AG09309 (cell line): ENCODE data around the gene CLCN4.

Source experiments
- DNase-seq: peaks from one replicate; pipeline ENCODE4 v3.0.0-alpha.2; 2010; ENCODE audit warnings: low read depth
- H3K4me3 ChIP-seq: 2 replicates; pipeline ENCODE4 v1.5.1; 2011; ENCODE audit warnings: mild to moderate bottlenecking, low read depth, low read length, moderate library complexity; ENCODE audit not compliant: control insufficient read depth
- CTCF ChIP-seq: IDR thresholded peaks from 2 replicates; pipeline ENCODE4 v1.5.1; 2011; ENCODE audit warnings: mild to moderate bottlenecking, low read depth, low read length, inconsistent platforms; ENCODE audit not compliant: insufficient read depth, control insufficient read depth; ENCODE audit errors: missing control alignments

CLCN4 gene

DNA sequence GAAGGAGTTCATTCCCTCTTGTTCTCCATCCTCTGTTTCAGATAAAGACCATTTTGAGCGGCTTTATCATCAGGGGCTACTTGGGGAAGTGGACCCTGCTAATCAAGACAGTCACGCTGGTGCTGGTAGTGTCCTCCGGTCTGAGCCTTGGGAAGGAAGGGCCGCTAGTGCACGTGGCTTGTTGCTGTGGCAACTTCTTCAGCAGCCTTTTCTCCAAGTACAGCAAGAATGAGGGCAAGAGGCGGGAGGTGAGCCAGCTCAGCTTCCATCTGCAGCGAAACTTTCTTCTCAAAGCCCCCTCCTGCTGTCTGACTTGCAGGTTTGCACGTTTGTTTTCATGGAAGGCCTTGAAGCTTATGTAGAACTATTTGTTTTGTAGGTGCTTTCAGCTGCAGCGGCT, 49.5 kb downstream of the CLCN4 start:
- no peak for TF ChIP-seq CTCF
- no peak overlapping the region for H3K4me3 ChIP-seq
- no peak for DNase-seq

DNA sequence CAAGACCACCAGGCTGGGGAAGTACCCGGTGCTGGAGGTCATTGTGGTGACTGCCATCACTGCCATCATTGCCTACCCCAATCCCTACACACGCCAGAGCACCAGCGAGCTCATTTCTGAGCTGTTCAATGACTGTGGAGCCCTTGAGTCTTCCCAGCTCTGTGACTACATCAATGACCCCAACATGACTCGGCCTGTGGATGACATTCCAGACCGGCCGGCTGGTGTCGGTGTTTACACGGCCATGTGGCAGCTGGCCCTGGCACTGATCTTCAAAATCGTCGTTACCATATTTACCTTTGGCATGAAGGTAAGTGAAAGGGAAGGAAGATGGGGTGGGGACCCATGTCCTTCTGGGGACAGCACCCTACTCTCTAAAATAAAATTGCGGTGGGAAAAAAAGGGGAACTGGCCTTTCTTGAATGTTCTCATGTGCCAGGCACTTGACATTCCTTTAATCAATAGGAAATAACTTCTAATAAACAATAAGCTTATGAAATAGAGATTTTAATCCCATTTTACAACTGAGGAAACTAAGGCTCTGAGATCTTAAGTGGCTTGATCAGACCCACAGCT, 51.6 kb downstream of the CLCN4 start:
- no peak for TF ChIP-seq CTCF
- DNase-seq = no peak
- no peak overlapping the region for H3K4me3 ChIP-seq

DNA sequence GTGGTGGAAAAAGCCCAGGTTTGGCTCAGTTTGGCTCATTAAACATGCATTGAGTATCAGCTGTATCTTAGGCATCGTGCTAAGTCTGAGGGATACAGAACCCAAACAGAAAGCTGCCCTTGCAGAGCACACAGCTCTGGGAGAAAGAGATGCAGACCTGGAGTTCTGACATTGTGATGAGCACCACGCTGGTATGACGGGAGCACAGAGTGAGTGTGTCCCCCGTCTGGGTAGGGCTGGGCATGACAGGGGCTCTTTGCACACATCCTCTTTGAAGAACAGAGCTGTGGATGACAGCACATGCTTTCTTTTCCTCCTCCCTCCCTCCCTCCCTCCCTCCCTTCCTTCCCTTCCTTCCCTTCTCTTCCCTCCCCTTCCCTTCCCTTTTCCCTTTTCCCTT, 52.2 kb downstream of the CLCN4 start:
- H3K4me3 ChIP-seq = no peak overlapping the region
- DNase-seq = no peak
- TF ChIP-seq CTCF = no peak

- no peak for TF ChIP-seq CTCF
- H3K4me3 ChIP-seq = no peak overlapping the region
- no peak for DNase-seq
Measured at GRCh38 chrX:10212395-10212794, 55.6 kb downstream of the CLCN4 start.

GRCh38 chrX:10213716-10214115, 56.9 kb downstream of the CLCN4 start:
- no peak overlapping the region for H3K4me3 ChIP-seq
- no peak for TF ChIP-seq CTCF

GRCh38 chrX:10216208-10216607, 59.4 kb downstream of the CLCN4 start:
- DNase-seq = no peak
- no peak for TF ChIP-seq CTCF
- no peak overlapping the region for H3K4me3 ChIP-seq

More at GRCh38 chrX:10213716-10214115, 56.9 kb downstream of the CLCN4 start:
- DNase-seq = no peak

DNA sequence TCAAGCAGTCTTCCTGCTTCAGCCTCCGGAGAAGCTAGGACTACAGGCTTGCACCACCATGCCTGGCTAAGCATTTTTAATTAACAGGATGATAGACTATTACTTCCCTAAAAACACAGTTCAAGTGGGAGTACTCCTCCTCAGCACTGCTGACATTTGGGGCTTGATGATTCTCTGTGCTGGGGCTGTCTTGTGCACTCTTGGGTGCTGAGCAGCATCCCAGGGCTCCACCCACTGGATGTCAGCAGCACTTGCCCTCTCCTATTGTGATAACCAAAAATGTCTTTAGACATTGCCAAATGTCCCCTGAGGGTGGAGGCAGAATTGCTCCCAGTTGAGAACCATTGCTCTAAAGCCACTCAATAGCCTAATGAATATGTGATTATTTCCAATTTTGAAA, 60.4 kb downstream of the CLCN4 start:
- no peak overlapping the region for H3K4me3 ChIP-seq
- TF ChIP-seq CTCF = no peak
- no peak for DNase-seq
